Measurements from ENCODE around the gene TBC1D2B. TPM values are rescaled to one million over a fixed set of nuclear protein-coding genes. Genes with fewer than 3 reads are reported as not detected.

TBC1D2B gene
- total RNA-seq, 3 donors from 2014 or later = 54.8 to 65.6 (median 57.0) TPM

GRCh38 chr15:78054966-78055365, 22.5 kb downstream of the TBC1D2B start:
- H3K4me3 ChIP-seq = no peak overlapping the region
- TF ChIP-seq, protein P1, sequence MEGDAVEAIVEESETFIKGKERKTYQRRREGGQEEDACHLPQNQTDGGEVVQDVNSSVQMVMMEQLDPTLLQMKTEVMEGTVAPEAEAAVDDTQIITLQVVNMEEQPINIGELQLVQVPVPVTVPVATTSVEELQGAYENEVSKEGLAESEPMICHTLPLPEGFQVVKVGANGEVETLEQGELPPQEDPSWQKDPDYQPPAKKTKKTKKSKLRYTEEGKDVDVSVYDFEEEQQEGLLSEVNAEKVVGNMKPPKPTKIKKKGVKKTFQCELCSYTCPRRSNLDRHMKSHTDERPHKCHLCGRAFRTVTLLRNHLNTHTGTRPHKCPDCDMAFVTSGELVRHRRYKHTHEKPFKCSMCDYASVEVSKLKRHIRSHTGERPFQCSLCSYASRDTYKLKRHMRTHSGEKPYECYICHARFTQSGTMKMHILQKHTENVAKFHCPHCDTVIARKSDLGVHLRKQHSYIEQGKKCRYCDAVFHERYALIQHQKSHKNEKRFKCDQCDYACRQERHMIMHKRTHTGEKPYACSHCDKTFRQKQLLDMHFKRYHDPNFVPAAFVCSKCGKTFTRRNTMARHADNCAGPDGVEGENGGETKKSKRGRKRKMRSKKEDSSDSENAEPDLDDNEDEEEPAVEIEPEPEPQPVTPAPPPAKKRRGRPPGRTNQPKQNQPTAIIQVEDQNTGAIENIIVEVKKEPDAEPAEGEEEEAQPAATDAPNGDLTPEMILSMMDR (IDR thresholded peaks at IDR 0.05) = no peak
- no peak for DNase-seq
- H3K36me3 ChIP-seq (ENCODE audit: low read depth) = no peaks in the 10 kb centered on the region
- H3K9me3 ChIP-seq = no peaks in the 10 kb centered on the region
- intact Hi-C loops (cut with DNase I, micrococcal nuclease) = no loop called here
- no peak for ATAC-seq
- peaks cover 75% of the 10 kb centered on the region for H3K4me1 ChIP-seq (ENCODE audit: low read depth)

DNA sequence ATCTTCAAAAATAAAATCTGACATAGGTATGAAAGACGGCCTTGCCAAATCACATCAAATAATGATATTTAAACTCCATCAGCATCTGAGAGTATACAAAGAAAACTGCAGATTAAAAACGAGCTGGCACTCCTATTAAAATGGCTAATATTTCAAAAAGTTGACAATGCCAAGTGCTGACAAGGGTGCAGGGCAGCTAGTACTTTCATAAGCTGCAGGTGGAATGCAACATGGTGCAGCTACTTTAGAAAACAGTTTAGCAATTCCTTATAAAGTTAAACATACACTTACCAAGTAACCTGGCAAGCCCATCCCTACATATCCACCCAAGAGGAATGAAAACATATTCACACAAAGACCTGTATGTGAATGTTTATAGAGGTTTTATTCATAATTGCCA, 23.0 kb downstream of the TBC1D2B start:
- ATAC-seq (no peak), DNase-seq (no peak)
- no peaks in the 10 kb centered on the region for H3K9me3 ChIP-seq
- peaks cover 79% of the 10 kb centered on the region for H3K4me1 ChIP-seq (ENCODE audit: low read depth)
- TF ChIP-seq, protein P1 (IDR thresholded peaks at IDR 0.05) = no peak
- H3K4me3 ChIP-seq = no peak overlapping the region
- H3K36me3 ChIP-seq (ENCODE audit: low read depth) = no peaks in the 10 kb centered on the region
- intact Hi-C loops (cut with DNase I, micrococcal nuclease) = no loop called here

DNA sequence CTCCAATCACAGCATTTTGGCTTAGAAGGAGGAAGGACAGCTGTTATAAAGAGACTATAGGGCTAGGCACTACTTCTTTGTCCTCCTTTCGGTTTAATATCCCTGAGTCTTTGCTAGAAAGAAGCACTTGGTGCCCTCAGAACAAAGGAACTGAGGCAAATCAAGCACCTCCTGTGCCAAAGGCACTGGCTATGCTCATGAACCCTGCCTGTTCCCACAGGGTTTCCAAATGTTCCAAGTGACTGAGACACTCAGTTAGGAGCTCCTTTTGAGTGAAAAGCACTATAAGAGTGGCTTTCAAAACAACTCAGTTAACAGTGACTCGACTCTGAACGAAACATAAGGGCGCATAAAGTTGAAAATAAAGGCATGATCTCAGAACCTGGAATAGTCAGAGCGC, 25.0 kb downstream of the TBC1D2B start:
- Histone ChIP-seq H3K4me3 (no peak overlapping the region), H3K4me1 (ENCODE audit: low read depth) (peaks cover 78% of the 10 kb centered on the region), H3K9me3 (no peaks in the 10 kb centered on the region), H3K36me3 (ENCODE audit: low read depth) (no peaks in the 10 kb centered on the region)
- TF ChIP-seq, protein P1 (IDR thresholded peaks at IDR 0.05) = no peak
- intact Hi-C loops (cut with DNase I, micrococcal nuclease) = no loop called here
- no peak for ATAC-seq
- DNase-seq = peak in 1 of 3 donors; percentile 4

GRCh38 chr15:78052001-78052401, 25.5 kb downstream of the TBC1D2B start:
- Histone ChIP-seq H3K9me3 (no peaks in the 10 kb centered on the region), H3K4me3 (no peak overlapping the region), H3K36me3 (ENCODE audit: low read depth) (no peaks in the 10 kb centered on the region), H3K4me1 (ENCODE audit: low read depth) (peaks cover 78% of the 10 kb centered on the region)
- DNase-seq (peak; percentile 61 to 69 (median 66)), ATAC-seq (peak; percentile 57)
- intact Hi-C loops (cut with DNase I, micrococcal nuclease) = no loop called here
- TF ChIP-seq, protein P1 (IDR thresholded peaks at IDR 0.05) = no peak

DNA sequence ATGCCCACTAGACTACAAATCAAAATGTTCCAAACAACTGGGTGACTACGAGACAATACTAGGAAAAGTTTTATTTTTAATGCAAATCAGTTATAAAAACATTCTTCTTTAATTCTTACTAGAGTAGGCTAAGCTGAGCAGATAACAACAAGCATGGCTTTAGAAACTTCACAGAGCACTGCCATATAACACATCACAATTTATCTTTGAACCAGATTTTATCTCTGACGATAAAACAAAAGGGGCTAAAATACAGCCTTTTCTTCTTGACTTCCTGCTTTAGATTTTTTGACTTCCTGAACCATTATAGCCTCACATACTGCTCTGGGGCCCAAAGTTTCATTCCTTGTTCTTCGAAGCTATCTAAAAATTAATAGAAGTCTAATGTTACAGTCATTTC, 25.9 kb downstream of the TBC1D2B start:
- H3K4me1 ChIP-seq (ENCODE audit: low read depth) = peaks cover 78% of the 10 kb centered on the region
- no peaks in the 10 kb centered on the region for H3K36me3 ChIP-seq (ENCODE audit: low read depth)
- peak; percentile 18 for ATAC-seq
- intact Hi-C loops (cut with DNase I, micrococcal nuclease) = no loop called here
- H3K4me3 ChIP-seq = no peak overlapping the region
- TF ChIP-seq, protein P1 (IDR thresholded peaks at IDR 0.05) = no peak
- no peaks in the 10 kb centered on the region for H3K9me3 ChIP-seq
- peak in 1 of 3 donors; percentile 3 for DNase-seq

DNA sequence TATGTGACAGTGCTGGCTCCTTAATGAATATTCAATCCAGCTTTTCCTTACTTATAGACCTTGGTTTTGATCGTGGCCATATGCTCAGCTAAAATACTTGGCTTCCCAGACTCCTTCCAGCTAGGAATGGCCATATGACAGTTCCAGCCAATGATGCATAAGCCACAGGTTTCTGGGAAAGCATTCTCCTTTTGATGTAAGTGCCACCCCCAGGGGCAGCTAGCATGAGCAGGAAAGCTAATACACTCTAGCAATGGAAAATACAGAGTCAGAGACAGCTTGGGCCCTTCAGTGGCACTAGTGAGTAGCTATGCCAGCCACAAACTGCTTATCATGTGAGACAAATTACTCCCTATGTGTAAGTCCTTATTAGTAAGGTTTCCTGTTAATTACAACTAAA, 26.7 kb downstream of the TBC1D2B start:
- Histone ChIP-seq H3K4me3 (no peak overlapping the region), H3K36me3 (ENCODE audit: low read depth) (no peaks in the 10 kb centered on the region), H3K4me1 (ENCODE audit: low read depth) (peaks cover 77% of the 10 kb centered on the region), H3K9me3 (no peaks in the 10 kb centered on the region)
- intact Hi-C loops (cut with DNase I, micrococcal nuclease) = no loop called here
- TF ChIP-seq, protein P1 (IDR thresholded peaks at IDR 0.05) = no peak
- no peak for DNase-seq
- ATAC-seq = no peak

Data from mucosa of descending colon (tissue), 3 donors.